A673 (cell line): ENCODE measurements around the gene TNP2.

Experiments used
- CTCF ChIP-seq: fragments of 300-800, 200-600 bp; sonication (generic); conservative IDR thresholded peaks from 2 replicates; pipeline ENCODE4 v1.5.1; 2017; ENCODE audit warnings: low read depth, mild to moderate bottlenecking, antibody characterized with exemption, low read length, moderate library complexity, mixed read lengths
- EZH2 ChIP-seq: fragments of 200-600 bp; sonication (generic); IDR thresholded peaks from 2 replicates; pipeline ENCODE4 v1.6.1; 2017; ENCODE audit warnings: borderline replicate concordance, low read depth, mild to moderate bottlenecking, mixed read lengths, antibody characterized with exemption, low read length; ENCODE audit not compliant: poor library complexity, severe bottlenecking

GRCh38 chr16:11306997-11307638, 38.0 kb upstream of the TNP2 start:
- no peak for TF ChIP-seq CTCF
- no peak for TF ChIP-seq EZH2
